Activated CD4-positive, alpha-beta T cell treated with anti-CD3 and anti-CD28 coated beads for 1 hour (primary cell): ENCODE measurements around the gene DERA.
"Not testable (repeated sequence)": the region's sequence is repeated elsewhere in the genome, so short reads cannot be mapped to it uniquely, and the experiment has no call there.

Experiments used
- DNase-seq: peaks from one replicate; pipeline ENCODE4 v3.0.0-alpha.2; 2020

The DERA gene

DNA sequence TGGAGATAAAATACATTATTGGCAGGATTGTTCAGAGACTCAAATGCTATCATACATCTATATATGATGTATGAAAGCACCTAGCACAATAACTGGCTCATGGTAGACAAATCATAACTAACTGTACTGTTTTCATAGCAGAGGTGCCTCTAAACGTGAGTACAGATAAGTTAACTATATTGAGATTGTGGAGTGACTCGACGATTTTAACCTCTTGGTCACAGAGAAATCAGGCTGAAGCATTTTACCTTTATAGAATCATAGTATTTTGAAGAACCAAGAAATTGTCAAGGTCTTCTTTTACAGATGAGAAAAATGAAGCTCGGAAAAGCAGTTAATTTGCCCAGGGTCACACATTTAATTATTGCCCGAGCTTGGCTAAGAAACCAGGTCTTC is 666 bp upstream of the DERA start:
- no peak for DNase-seq

DNA sequence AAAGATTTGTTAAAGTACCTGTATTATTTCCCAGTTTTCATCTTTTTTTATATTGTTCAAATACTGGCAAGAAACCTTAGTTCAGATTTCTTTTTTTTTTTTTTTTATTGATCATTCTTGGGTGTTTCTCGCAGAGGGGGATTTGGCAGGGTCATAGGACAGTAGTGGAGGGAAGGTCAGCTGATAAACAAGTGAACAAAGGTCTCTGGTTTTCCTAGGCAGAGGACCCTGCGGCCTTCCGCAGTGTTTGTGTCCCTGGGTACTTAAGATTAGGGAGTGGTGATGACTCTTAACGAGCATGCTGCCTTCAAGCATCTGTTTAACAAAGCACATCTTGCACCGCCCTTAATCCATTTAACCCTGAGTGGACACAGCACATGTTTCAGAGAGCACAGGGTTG is 799 bp downstream of the DERA start:
- not testable (repeated sequence) for DNase-seq

DNA sequence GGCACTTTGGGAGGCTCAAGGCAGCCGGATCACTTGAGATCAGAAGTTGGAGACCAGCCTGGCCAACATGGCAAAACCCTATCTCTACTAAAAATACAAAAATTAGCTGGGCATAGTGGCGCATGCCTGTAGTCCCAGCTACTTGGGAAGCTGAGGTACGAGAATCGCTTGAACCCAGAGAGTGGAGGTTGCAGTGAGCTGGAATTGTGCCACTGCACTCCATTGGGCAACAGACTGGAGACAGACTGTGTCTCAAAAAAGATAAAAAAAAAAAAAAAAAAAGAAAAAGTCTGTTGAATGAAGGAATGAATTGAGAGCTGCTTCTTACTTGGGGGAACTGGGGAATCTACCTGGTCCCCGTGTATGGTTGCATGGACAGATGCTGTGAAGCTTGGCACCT is 3.0 kb downstream of the DERA start:
- not testable (repeated sequence) for DNase-seq

DNA sequence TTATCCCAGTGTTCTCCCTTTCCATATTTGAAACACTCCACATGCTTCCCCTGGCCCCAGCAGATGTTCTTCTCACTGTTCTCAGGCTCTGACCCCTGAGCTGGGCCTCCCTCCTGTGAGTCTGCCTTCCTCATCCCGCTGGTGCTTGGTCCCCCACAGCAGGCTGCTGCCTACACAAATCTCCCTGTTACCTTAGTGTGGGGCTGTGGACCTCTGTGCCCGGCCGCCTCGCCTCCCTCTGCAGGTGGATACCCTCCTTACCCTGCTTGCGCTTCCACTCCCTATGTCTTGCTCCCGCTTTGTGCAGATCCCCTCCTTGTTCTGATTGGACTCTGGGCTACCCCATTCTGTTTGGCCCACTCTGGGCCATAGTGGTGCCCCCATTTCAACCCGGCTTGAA is 6.9 kb downstream of the DERA start:
- no peak for DNase-seq

DNA sequence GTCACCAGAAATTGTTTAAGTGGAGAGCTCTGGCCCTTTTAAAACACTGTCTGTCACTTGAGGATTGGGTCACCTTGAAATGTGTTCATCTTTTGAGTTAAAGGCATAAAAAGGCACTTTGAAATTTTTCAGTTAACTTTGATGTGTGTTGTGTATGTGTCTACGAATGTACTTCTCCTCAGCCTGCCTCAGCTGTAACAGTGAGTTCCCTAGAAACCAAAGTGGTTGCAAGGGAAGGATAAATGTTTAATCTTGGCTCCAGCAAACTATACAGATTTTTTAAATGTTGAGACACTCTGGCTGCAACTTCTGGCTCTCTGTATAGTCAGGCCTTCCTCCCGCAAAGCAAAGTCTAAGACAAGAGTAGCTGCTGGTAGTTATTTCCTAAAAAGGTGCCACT is 8.3 kb downstream of the DERA start:
- no peak for DNase-seq

DNA sequence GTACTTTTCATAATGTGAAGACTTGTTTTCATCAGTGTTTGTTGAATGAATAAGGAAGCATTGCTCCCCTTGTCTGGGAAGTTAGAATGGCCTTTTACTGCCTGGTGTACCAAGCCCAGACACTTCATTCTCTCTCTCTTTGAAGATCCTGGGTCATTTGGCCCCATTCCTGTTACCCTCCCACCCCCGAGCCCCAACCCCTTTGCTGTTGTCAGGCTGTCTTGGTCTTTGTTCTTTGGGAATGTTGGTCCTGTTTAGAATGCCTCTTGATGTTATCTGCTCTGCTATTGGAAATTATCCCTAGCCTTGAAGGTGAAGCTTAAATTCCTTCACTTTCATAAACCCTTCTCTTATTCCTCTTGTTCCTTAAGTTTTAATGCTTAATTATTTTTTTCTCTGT is 13.8 kb downstream of the DERA start:
- DNase-seq: no peak

DNA sequence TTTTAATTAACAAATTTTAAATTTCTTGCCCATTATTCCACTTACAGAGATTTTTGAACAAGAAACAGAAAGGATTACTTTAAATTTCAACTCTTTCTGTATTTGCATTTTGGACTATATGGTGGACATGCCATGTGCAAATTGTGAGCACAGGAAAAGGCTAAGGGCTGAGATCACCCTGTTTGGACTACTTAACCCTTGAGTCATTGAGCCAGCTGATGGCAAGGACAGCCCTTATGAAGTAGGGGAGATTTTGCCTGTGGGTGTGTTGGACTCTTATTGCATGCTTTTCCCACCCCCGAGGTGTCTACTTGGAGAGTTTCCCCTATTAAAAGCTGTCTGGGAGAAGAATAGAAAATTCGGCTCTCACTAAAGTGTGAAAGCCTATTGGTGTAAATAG is 17.2 kb downstream of the DERA start:
- no peak for DNase-seq

DNA sequence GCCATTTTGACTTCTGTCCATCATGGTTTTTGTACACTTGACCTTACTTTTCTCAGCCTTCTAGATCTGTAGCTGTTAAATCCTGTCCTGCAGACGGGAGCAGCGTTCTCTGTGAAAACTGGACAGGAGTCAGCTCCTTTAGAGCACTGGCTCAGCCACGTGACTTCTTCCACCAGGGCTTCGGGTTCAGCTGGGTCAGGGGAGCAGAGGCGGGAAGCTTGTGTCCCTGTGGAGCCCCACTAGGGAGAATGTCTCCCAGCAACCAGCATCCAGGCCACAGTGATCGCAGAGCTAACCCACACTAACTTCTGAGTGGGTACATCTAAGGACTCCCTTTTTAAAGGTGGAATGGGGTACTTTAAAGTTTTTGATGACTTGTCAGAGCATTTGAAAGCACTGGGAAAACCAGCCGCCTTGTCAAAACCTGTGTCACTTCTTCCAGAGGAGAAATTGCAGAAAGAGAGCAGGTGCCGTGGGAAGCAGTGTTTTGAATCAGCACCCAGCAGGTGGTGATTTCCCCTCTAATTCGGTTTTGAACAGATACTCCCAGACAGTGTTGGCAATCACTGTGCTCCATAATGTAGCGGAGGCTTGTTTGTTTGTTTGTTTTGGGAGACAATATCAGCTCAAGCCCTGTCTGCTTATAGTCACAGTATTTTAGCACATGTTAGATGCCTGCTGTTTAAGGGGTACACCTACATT is 17.9 kb downstream of the DERA start:
- DNase-seq: no peak

DNA sequence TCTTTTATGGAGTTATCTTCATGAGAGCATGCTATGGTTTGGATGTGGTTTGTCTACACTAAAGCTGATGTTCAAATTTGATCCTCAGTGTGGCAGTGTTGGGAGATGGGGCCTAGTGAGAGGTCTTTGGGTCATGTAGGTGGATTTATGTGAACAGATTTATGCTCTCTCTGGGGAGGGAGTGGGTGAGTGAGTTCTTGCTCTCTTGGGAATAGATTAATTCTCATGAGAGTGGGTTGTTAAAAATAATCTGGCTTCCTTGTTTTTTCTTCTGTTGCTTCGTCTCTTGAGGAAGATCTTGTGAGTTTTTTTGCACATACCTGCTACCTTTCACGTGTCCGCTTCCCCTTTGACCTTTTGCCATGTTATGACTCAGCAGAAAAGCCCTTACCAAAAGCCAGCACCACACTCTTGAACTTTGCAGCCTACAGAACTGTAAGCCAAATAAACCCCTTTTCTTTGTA is 20.5 kb downstream of the DERA start:
- no peak for DNase-seq

DNA sequence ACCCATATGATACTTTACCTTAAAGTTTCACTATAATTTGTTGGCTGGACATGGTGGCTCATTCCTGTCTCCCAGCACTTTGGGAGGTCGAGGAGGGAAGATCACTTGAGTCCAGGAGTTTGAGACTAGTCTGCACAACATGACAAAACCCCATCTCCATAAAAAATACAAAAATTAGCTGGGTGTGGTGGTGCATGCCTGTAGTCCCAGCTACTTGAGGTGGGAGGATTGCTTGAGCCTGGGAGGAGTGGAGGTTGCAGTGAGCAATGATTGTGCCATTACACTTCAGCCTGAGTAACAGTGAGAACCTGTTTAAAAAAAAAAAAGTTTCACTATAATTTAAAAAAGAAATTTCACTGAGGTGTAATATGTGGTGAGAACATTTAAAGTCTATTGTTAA is 21.2 kb downstream of the DERA start:
- no peak for DNase-seq

DNA sequence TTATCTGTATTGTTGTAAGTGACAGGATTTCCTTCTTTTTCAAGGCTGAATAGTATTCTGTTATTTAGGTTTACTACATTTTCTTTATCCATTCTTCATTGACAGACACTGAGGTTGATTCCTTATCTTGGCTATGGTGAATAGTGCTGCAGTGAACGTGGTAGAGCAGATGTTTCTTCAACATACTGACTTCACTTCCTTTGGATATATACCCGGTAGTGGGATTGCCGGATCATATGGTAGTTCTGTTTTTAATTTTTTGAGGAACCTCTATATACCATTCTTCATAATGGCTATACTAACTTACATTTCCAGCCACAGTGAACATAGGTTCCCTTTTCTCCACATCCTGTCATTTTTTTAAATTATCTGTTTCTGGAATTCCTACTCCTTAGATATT is 21.8 kb downstream of the DERA start:
- no peak for DNase-seq

DNA sequence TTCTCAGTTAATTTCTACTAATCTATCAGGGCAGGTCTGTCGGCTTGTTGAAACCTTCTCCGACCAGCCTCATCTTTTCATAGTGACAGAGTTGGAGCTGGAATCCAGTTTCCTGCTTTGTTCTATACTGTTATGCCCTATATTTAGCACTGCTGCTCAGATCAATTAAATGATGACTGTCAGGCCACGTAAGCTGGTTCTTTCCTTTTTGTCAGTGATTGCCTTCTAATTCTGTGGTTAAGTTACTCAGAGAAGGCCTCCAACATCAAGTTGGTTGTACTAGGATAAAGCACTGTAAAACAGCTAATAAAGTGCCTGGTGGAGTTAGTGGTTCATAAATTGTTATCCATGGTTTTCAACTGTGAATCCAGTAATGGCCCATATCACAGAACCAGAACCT is 22.6 kb downstream of the DERA start:
- no peak for DNase-seq

DNA sequence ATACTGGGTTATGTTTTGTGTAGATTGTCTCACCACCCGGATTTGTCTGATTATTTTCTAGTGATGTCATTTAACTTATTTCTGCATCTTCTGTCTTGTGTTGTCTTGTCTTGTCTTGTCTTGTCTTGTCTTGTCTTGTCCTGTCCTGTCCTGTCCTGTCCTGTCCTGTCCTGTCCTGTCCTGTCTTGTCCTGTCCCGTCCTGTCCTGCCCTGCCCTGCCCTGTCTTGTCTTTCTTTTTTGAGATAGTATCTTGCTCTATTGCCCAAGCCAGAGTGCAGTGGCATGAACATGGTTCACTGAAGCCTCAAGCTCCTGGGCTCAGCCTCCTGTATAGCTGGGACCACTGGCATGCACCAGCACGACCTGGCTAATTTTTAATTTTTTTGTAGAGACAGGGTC is 25.6 kb downstream of the DERA start:
- DNase-seq: no peak

DNA sequence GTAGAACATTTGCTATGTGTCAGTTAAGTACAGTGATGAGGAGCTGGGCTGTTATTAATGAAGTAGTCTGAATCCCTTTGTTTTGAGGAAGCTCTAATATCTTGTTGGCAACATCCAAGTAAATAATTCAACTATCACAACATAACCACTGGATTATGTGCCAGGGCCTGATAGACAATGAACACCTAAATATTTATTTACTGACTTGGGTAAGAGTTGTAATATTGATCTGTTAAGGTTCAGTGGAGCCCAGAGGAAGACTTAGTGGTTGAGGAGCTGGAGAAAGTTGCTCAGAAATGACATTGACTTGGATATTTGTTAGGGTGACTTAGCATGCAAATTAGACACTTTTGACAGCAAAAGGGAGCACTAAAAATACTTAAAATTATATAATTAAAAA is 26.8 kb downstream of the DERA start:
- DNase-seq: no peak

DNA sequence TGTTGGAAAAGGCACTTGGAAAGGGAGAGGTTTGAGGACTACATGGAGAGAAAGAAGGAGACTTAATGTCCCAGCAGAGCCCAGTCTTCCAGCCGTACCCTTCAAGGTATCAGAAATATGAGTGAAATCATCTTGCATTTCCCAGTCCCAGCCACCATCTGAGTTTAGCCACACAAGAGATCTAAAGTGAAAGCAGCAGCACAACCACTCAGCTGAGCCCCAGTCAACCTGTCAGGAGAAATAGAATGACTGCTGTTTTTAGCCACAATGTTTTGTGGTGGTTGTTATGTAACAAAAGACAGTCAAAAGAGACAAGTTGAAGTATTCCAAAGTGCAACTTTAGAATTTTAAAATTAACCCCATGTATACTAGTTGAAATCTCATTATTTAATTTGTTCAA is 28.0 kb downstream of the DERA start:
- no peak for DNase-seq

DNA sequence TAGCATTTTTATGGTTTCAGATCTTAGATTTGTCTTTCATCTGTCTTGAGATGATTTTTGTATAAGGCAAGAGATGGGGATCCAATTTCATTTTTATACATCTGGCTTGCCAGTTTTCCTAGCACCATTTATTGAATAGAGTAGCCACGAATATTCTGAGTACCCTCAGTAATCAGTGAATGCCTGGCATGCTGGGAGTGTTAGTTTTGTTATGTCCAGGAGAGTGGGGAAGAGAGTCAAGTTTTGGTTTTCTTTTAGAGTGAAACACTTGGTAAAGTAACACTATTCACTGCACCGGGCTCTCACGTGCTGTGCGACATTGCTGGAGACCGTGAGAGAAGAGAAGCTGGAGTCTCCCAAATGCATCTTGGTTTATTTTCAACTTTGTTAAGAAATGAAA is 31.3 kb downstream of the DERA start:
- DNase-seq: no peak

DNA sequence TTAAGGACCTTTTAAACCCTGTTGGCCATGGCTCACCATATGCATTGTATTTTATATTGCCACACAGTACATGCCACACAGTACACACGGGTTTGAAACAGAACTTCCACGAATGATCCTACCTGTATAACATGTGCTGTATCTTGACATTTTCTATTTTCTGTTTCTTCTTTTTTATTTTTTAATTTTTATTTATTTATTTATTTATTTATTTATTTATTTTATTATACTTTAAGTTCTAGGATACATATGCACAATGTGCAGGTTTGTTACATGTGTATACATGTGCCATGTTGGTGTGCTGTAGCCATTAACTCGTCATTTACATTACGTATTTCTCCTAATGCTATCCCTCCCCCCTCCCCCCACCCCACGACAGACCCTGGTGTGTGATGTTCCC is 32.4 kb downstream of the DERA start:
- DNase-seq: not testable (repeated sequence)

DNA sequence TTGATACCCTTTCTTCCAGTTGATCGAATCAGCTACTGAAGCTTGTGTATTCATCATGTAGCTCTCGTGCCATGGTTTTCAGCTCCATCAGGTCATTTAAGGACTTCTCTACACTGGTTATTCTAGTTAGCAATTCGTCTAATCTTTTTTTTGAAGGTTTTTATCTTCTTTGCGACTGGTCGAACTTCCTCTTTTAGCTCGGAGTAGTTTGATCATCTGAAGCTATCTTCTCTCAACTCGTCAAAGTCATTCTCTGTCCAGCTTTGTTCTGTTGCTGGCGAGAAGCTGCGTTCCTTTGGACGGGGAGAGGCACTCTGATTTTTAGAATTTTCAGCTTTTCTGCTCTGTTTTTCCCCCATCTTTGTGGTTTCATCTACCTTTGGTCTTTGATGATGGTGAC is 37.3 kb downstream of the DERA start:
- not testable (repeated sequence) for DNase-seq

DNA sequence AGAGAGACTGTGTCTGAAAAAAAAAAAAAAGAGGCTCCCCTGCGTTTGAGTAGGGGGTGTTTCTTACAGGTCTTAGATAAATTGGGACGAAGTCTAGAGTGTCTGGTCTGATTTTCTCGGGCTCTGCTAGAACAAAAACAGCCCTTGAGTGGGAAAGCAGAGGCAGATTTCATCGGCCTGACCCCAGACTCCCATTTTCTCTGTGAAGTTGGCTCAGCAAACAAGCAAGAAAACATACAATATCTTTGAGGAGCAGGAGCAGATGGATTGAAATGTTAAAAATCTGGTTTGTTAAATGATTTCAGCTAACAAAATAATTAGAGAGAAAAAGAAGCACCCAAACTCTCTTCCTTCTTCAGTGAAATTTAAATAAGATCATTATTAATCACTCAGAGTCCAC is 44.1 kb downstream of the DERA start:
- DNase-seq: no peak

DNA sequence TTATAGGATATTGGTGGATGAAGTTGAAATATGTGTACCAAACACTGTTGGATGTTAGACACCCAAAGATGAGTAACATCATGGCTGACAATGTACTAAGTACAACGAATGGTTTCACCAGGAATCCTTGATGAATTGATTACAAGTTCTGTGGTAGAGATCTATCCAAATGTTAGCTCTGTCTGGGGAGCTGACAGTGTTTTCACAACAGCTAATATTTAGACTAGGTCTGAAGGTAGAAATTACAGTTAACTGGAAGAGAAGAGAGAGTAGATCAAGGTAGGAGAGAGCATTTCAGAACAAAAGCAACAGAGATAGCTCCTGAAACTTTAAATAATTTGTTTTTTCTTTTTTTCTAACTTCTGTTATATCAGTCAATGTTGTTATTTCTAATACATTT is 44.9 kb downstream of the DERA start:
- DNase-seq: no peak

DNA sequence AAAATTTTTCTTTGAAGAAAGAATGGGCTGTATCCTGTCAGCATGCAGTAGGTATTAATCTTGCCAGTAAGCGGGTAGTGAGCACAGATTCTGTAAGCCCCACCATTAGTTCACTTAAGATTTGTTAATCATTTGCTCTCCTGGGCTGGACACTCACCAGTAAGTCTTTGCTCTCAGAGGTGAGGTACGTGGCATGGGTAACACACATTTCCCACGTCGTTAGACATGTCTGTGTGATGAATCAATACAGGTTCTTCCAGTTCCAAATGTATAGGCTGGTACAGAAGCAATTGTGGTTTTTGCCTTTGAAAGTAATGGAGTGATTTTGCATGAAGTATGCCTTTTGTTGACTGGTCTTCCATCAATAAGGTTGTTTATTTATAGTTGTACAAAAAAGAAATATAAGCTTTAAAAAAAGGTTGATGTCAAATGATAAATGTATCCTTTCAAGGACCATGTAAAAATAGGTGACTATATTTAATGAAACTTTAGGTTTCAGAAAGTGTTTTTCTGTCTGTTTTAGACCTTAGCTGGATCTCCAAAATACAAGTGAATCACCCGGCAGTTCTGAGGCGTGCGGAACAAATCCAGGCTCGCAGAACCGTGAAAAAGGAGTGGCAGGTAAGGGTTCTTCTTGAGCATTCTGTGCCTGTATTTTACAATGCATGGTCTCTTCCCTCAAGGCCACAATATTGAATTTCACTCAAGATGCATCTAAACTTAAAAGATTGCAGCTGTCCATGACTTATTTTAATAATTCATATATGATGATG is 45.5 kb downstream of the DERA start:
- DNase-seq: no peak

DNA sequence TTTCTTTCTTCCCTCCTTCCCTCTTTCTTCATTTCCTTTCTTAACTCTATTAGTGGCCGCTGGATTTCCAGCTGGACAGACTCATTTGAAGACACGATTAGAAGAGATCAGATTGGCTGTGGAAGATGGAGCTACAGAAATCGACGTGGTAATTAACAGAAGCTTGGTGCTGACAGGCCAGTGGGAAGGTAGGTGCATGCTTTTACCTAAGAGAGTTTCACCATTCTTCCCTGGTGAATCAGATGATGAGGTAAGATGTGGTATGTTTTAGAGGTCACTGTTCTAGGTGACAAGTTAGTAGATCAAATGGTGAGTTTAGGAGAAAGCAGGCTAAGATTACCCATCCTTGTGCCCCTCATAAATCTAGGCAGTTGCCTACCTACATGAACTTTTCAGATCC is 51.6 kb downstream of the DERA start:
- DNase-seq: no peak

DNA sequence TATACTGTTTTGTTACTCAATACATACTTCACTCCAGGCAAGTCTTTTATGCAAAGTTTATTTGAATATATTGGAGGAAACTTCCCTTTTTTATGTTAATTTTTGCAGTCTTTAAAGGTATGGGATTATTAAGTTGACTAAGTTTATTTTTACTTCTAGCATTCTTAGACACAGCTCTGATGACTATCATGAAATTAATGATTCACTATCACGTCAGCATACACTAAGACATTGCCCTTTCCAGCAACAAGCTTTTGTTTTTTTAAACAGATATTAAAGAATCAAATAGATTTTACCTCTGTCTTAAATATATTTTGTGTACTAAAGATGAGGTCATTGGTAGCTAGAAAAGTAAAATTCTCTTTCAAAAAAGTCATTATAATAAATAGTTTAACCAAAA is 52.1 kb downstream of the DERA start:
- no peak for DNase-seq

DNA sequence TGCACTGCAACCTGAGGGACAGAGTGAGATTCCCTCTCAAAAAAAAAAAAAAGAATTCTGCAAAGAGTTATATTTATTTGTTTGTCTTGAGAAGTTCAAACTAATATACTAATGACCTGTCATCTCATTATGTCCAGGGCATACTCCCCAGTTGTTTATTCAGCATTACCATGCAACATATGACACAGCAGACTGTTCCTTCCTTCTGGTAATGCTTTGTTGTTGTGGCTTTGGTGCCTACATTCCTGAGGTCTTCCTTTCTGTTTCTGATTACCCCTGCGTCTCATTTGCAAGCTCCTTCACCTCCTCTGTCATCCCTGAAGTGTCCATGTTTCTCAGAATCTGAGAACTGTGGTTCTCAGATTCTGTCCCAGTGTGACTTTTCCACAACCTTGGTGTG is 55.3 kb downstream of the DERA start:
- no peak for DNase-seq

DNA sequence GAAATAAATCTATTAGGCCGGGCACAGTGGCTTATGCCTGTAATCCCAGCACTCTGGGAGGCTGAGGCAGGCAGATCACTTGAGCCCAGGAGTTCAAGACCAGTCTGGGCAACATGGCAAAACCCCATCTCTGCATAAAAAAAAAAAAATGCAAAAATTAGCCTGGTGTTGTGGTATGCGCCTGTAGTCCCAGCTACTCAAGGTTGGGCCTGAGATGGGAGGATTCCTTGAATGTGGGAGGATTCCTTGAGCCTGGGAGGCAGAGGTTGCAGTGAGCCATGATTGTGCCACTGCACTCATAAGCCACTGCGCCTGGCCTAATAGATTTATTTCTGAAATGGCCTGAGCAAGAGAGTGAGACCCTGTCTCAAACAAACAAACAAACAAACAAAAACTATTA is 55.9 kb downstream of the DERA start:
- not testable (repeated sequence) for DNase-seq
